HepG2 (cell line): ENCODE data around the gene ZNF23. TPM values are rescaled to one million over a fixed set of nuclear protein-coding genes. Genes with fewer than 3 reads are reported as not detected.

Experiments used
- BATF2 ChIP-seq: sonication (generic); formaldehyde crosslinking; IDR thresholded peaks from 2 replicates; pipeline ENCODE4 v1.8.0; 2022; ENCODE audit warnings: mild to moderate bottlenecking, missing genetic modification reagents, moderate library complexity
- DDIT3 ChIP-seq: sonication (generic); formaldehyde crosslinking; IDR thresholded peaks from 2 replicates; pipeline ENCODE4 v1.4.0; 2020; ENCODE audit warnings: mild to moderate bottlenecking, missing genetic modification reagents
- EP300 ChIP-seq, 3 experiments: sonication (generic) in 1 of 3; formaldehyde crosslinking in 1 of 3; IDR thresholded peaks; 2 replicates each; pipeline versions ENCODE4 v1.5.1 to v1.6.1; 2011 to 2020; ENCODE audit warnings: low read depth in 2 of 3, low read length in 2 of 3, borderline replicate concordance in 1 of 3, improper control_type of control experiment in 1 of 3, mild to moderate bottlenecking in 1 of 3, missing genetic modification reagents in 1 of 3, moderate library complexity in 1 of 3
- ERF ChIP-seq: IDR thresholded peaks from 2 replicates; pipeline ENCODE4 v1.6.1; 2018; ENCODE audit warnings: missing biosample characterization, missing genetic modification reagents
- GTF2F1 ChIP-seq: fragments of 150-350 bp; IDR thresholded peaks from 2 replicates; pipeline ENCODE4 v1.6.1; 2014; ENCODE audit warnings: low read length
- HIVEP1 ChIP-seq: sonication (generic); formaldehyde crosslinking; IDR thresholded peaks from 2 replicates; pipeline ENCODE4 v1.4.0; 2020; ENCODE audit warnings: mild to moderate bottlenecking, missing genetic modification reagents
- HNF1B ChIP-seq: sonication (generic); formaldehyde crosslinking; IDR thresholded peaks from 2 replicates; pipeline ENCODE4 v1.5.1; 2020; ENCODE audit warnings: mild to moderate bottlenecking, moderate library complexity, missing genetic modification reagents
- HOXA5 ChIP-seq: sonication (generic); formaldehyde crosslinking; IDR thresholded peaks from 2 replicates; pipeline ENCODE4 v1.4.0; 2020; ENCODE audit warnings: missing genetic modification reagents
- KDM2A ChIP-seq: sonication (generic); formaldehyde crosslinking; IDR thresholded peaks from 2 replicates; pipeline ENCODE4 v1.4.0; 2020; ENCODE audit warnings: low read depth, missing genetic modification reagents, borderline replicate concordance
- MLX ChIP-seq: IDR thresholded peaks from 2 replicates; pipeline ENCODE4 v1.6.1; 2016
- MXD1 ChIP-seq: sonication (generic); formaldehyde crosslinking; IDR thresholded peaks from 2 replicates; pipeline ENCODE4 v1.4.0; 2020; ENCODE audit warnings: mild to moderate bottlenecking, missing genetic modification reagents
- NFYC ChIP-seq: IDR thresholded peaks from 2 replicates; pipeline ENCODE4 v1.6.1; 2016; ENCODE audit warnings: missing genetic modification reagents, missing compliant biosample characterization
- PAX8 ChIP-seq: sonication (generic); formaldehyde crosslinking; IDR thresholded peaks from 2 replicates; pipeline ENCODE4 v1.8.0; 2022; ENCODE audit warnings: mild to moderate bottlenecking, missing genetic modification reagents, borderline replicate concordance
- REL ChIP-seq: sonication (generic); formaldehyde crosslinking; conservative IDR thresholded peaks from 2 replicates; pipeline ENCODE4 v1.8.0; 2022; ENCODE audit warnings: mild to moderate bottlenecking, missing genetic modification reagents, moderate library complexity
- TAF15 ChIP-seq: fragments of 200-400 bp; formaldehyde crosslinking; IDR thresholded peaks from one replicate; pipeline ENCODE4 v1.6.1; 2018; ENCODE audit warnings: mild to moderate bottlenecking, low read depth, low read length; ENCODE audit not compliant: poor library complexity, severe bottlenecking
- TSC22D2 ChIP-seq: sonication (generic); formaldehyde crosslinking; IDR thresholded peaks from 2 replicates; pipeline ENCODE4 v1.5.1; 2020; ENCODE audit warnings: missing genetic modification reagents, mild to moderate bottlenecking, borderline replicate concordance
- ZNF460 ChIP-seq: sonication (generic); formaldehyde crosslinking; IDR thresholded peaks from 2 replicates; pipeline ENCODE4 v1.5.1; 2020; ENCODE audit warnings: missing genetic modification reagents, mild to moderate bottlenecking, borderline replicate concordance
- ZNF619 ChIP-seq: sonication (generic); formaldehyde crosslinking; IDR thresholded peaks from 2 replicates; pipeline ENCODE4 v1.4.0; 2020; ENCODE audit warnings: mild to moderate bottlenecking, missing genetic modification reagents
- ZNF770 ChIP-seq: sonication (generic); formaldehyde crosslinking; IDR thresholded peaks from 2 replicates; pipeline ENCODE4 v1.5.0; 2020; ENCODE audit warnings: mild to moderate bottlenecking, missing genetic modification reagents
- ZZZ3 ChIP-seq: sonication (generic); formaldehyde crosslinking; IDR thresholded peaks from 2 replicates; pipeline ENCODE4 v1.4.0; 2020; ENCODE audit warnings: missing genetic modification reagents, mild to moderate bottlenecking, borderline replicate concordance
- polyA plus RNA-seq, 8 experiments: library from polyadenylated mRNA; depleted of rRNA in 3 of 8; stranded (reverse) in 7 of 8; unstranded in 1 of 8; fragments of >200 nt; fragmentation: Illumina TruSeq in 4 of 8; extraction: Trizol in 4 of 8; gene quantifications; 2 replicates each; pipeline versions ENCODE4 v1.2.1 to v1.2.3, GENCODE V29; 2011 to 2016; ENCODE audit warnings: low read depth in 4 of 8, missing spikeins in 1 of 8, mixed read lengths in 1 of 8; ENCODE audit not compliant: insufficient read depth in 1 of 8
- total RNA-seq, 5 experiments: library from RNA; depleted of rRNA; stranded (reverse); fragments of >200 nt; fragmentation: Illumina TruSeq; extraction: Trizol; gene quantifications; 2 replicates each; pipeline ENCODE4 v1.2.3, GENCODE V29; 2016; ENCODE audit warnings: low read depth in 1 of 5

The ZNF23 gene
- total and polyA plus RNA-seq, 2 of the 13 experiments (the other 11 are each of a cell fraction or from before 2014, with no cell fraction given), result 8.6 to 12.2 TPM

- TF ChIP-seq TAF15 (peak; percentile 58), KDM2A (CRISPR knock-in tag) (peak; percentile 97), PAX8 (CRISPR knock-in tag) (no peak), EP300 (IDR thresholded peaks at IDR 0.05; ENCODE audit: low read depth in 2 of 2, low read length in 2 of 2) (no peak), EP300 (CRISPR knock-in tag; IDR thresholded peaks at IDR 0.05; ENCODE audit: borderline replicate concordance) (no peak), HIVEP1 (peak; percentile 75), ERF (CRISPR knock-in tag) (peak; percentile 62; the same call in 1 of the 2 replicates), MLX (peak; percentile 71; the same call in 1 of the 2 replicates), HNF1B (CRISPR knock-in tag) (peak; percentile 66; the same call in 1 of the 2 replicates), TSC22D2 (no peak; the same call in 1 of the 2 replicates), NFYC (peak; percentile 34), ZNF619 (CRISPR knock-in tag) (peak; percentile 79; the same call in 1 of the 2 replicates), REL (CRISPR knock-in tag) (no peak), ZNF770 (CRISPR knock-in tag) (0 out of 2 replicates have a peak, but pooled peaks have one; percentile 39), ZNF460 (CRISPR knock-in tag) (no peak), BATF2 (CRISPR knock-in tag) (no peak), ZZZ3 (CRISPR knock-in tag) (peak; percentile 99), MXD1 (CRISPR knock-in tag) (peak; percentile 63; the same call in 1 of the 2 replicates), DDIT3 (no peak), HOXA5 (CRISPR knock-in tag) (peak; percentile 90), GTF2F1 (no peak)
Measured at GRCh38 chr16:71484006-71484893, 22.2 kb upstream of the ZNF23 start (continued).
